Stimulated activated CD4-positive, alpha-beta T cell treated with anti-CD3 and anti-CD28 coated beads, TNF-alpha, amount 100 ng/mL, for 24 hours (primary cell): ENCODE measurements around the gene GPR150.
"Not testable (repeated sequence)": the region's sequence is repeated elsewhere in the genome, so short reads cannot be mapped to it uniquely, and the experiment has no call there.

Experiments
- DNase-seq, 3 experiments: peaks; one replicate each; pipeline ENCODE4 v3.0.0-alpha.2; 2020; ENCODE audit warnings: low read depth in 3 of 3

Gene GPR150

GRCh38 chr5:95623706-95624105 is 3.8 kb downstream of the GPR150 start:
- no peak for DNase-seq

- DNase-seq: no peak
These were observed 4.5 kb downstream of the GPR150 start for GRCh38 chr5:95624368-95624767.

- DNase-seq: no peak
These were observed 6.8 kb downstream of the GPR150 start for GRCh38 chr5:95626701-95627100.

- no peak for DNase-seq
These were observed 8.3 kb downstream of the GPR150 start for GRCh38 chr5:95627971-95628810.

- DNase-seq: no peak
These were observed 9.0 kb downstream of the GPR150 start for GRCh38 chr5:95628933-95629332.

GRCh38 chr5:95630394-95630917 is 10.6 kb downstream of the GPR150 start:
- DNase-seq: no peak

GRCh38 chr5:95631255-95631958 is 11.5 kb downstream of the GPR150 start:
- no peak for DNase-seq

- DNase-seq: peak; percentile 44 to 63 (median 57)
These were observed 12.2 kb downstream of the GPR150 start for GRCh38 chr5:95631991-95632675.

GRCh38 chr5:95632942-95633341 is 13.1 kb downstream of the GPR150 start:
- DNase-seq: not testable (repeated sequence)

GRCh38 chr5:95633671-95634070 is 13.8 kb downstream of the GPR150 start:
- no peak for DNase-seq

- DNase-seq: no peak
These were observed 14.2 kb downstream of the GPR150 start for GRCh38 chr5:95634081-95634480.

- DNase-seq: no peak
These were observed 18.7 kb downstream of the GPR150 start for GRCh38 chr5:95638632-95639031.

GRCh38 chr5:95641741-95642220 is 21.9 kb downstream of the GPR150 start:
- no peak for DNase-seq

GRCh38 chr5:95643152-95643551 is 23.3 kb downstream of the GPR150 start:
- no peak for DNase-seq

- DNase-seq: peak in 2 of 3 experiments; percentile 14 to 41
These were observed 24.6 kb downstream of the GPR150 start for GRCh38 chr5:95644351-95645042.

- not testable (repeated sequence) for DNase-seq
These were observed 26.3 kb downstream of the GPR150 start for GRCh38 chr5:95646226-95646568.

GRCh38 chr5:95646569-95647431 is 26.9 kb downstream of the GPR150 start, which contains the start of gene RFESD:
Gene RFESD, plus strand, starts transcription at chr5:95646777. Its CDS starts 5,495 bp downstream, at chr5:95652272.
- peak; percentile 89 to 96 (median 91) for DNase-seq

GRCh38 chr5:95647886-95648860 is 28.3 kb downstream of the GPR150 start:
- no peak for DNase-seq

GRCh38 chr5:95649274-95649673 is 29.4 kb downstream of the GPR150 start:
- DNase-seq: no peak
